Trophoblast cell (in vitro differentiated cells and primary cell): ENCODE measurements around the gene KIF26B.

ENCODE experiments used
- DNase-seq, 2 donors: peaks; one replicate each; pipeline ENCODE4 v3.0.0-alpha.2; 2016
- H2AFZ ChIP-seq: 2 replicates; pipeline ENCODE4 v1.6.1; 2013; ENCODE audit warnings: low read length, moderate library complexity, mild to moderate bottlenecking; ENCODE audit not compliant: insufficient read depth, poor library complexity
- H2AK5ac ChIP-seq: 2 replicates; pipeline ENCODE4 v1.6.1; 2013; ENCODE audit warnings: mild to moderate bottlenecking, low read length
- H2BK120ac ChIP-seq: 2 replicates; pipeline ENCODE4 v1.6.1; 2013; ENCODE audit warnings: low read length, mild to moderate bottlenecking, moderate library complexity; ENCODE audit not compliant: insufficient read depth, poor library complexity
- H2BK12ac ChIP-seq: 2 replicates; pipeline ENCODE4 v1.6.1; 2013; ENCODE audit warnings: mild to moderate bottlenecking, low read length, moderate library complexity
- H2BK5ac ChIP-seq: 2 replicates; pipeline ENCODE4 v1.6.1; 2013; ENCODE audit warnings: low read length, low read depth, moderate library complexity, mild to moderate bottlenecking; ENCODE audit not compliant: poor library complexity
- H3K14ac ChIP-seq: 2 replicates; pipeline ENCODE4 v1.6.1; 2013; ENCODE audit warnings: mild to moderate bottlenecking, low read length
- H3K18ac ChIP-seq: 2 replicates; pipeline ENCODE4 v1.6.1; 2013; ENCODE audit warnings: mild to moderate bottlenecking, low read length
- H3K23ac ChIP-seq: 2 replicates; pipeline ENCODE4 v1.6.1; 2013; ENCODE audit warnings: low read length
- H3K27ac ChIP-seq: 2 replicates; pipeline ENCODE4 v1.5.1; 2013; ENCODE audit warnings: low read depth, mild to moderate bottlenecking, inconsistent platforms, low read length, moderate library complexity
- H3K27me3 ChIP-seq: 2 replicates; pipeline ENCODE4 v1.6.1; 2013; ENCODE audit warnings: inconsistent platforms, mild to moderate bottlenecking, low read length, moderate library complexity; ENCODE audit not compliant: insufficient read depth
- H3K36me3 ChIP-seq, 2 experiments: 1 replicate in 1 of 2; 2 replicates in 1 of 2; pipeline ENCODE4 v1.6.1; 2013; ENCODE audit warnings: low read length in 2 of 2, mild to moderate bottlenecking in 2 of 2, moderate library complexity in 1 of 2; ENCODE audit not compliant: insufficient read depth in 2 of 2, control insufficient read depth in 1 of 2
- H3K4ac ChIP-seq: 2 replicates; pipeline ENCODE4 v1.6.1; 2013; ENCODE audit warnings: low read depth, mild to moderate bottlenecking, low read length, moderate library complexity
- H3K4me1 ChIP-seq, 2 experiments: 1 replicate in 1 of 2; 2 replicates in 1 of 2; pipeline ENCODE4 v1.6.1; 2013; ENCODE audit warnings: low read length in 2 of 2, mild to moderate bottlenecking in 2 of 2, moderate library complexity in 1 of 2; ENCODE audit not compliant: insufficient read depth in 2 of 2, control insufficient read depth in 1 of 2
- H3K4me2 ChIP-seq: 2 replicates; pipeline ENCODE4 v1.6.1; 2013; ENCODE audit warnings: inconsistent platforms, mild to moderate bottlenecking, low read length, moderate library complexity
- H3K4me3 ChIP-seq: 2 replicates; pipeline ENCODE4 v1.5.1; 2013; ENCODE audit warnings: mild to moderate bottlenecking, low read depth, low read length, inconsistent platforms
- H3K79me1 ChIP-seq: one replicate; pipeline ENCODE4 v1.6.1; 2013; ENCODE audit warnings: low read length
- H3K79me2 ChIP-seq: 2 replicates; pipeline ENCODE4 v1.6.1; 2013; ENCODE audit warnings: low read length, mild to moderate bottlenecking; ENCODE audit not compliant: control insufficient read depth, insufficient read depth, poor library complexity
- H3K9ac ChIP-seq: 2 replicates; pipeline ENCODE4 v1.6.1; 2013; ENCODE audit warnings: mild to moderate bottlenecking, low read length
- H3K9me3 ChIP-seq: 2 replicates; pipeline ENCODE4 v1.6.1; 2013; ENCODE audit warnings: low read depth, mild to moderate bottlenecking, control low read depth, inconsistent platforms, low read length; ENCODE audit not compliant: insufficient read depth
- H4K12ac ChIP-seq: 2 replicates; pipeline ENCODE4 v1.6.1; 2013; ENCODE audit warnings: low read depth, mild to moderate bottlenecking, low read length, moderate library complexity
- H4K8ac ChIP-seq: 2 replicates; pipeline ENCODE4 v1.6.1; 2013; ENCODE audit warnings: low read depth, mild to moderate bottlenecking, low read length, moderate library complexity
- H4K91ac ChIP-seq: one replicate; pipeline ENCODE4 v1.6.1; 2013; ENCODE audit warnings: low read depth, mild to moderate bottlenecking, low read length, moderate library complexity
- WGBS: extraction: QIAGEN DNeasy Blood & Tissue Kit; methylation state at CpG from one replicate; pipeline ENCODE4 v1.1.7; 2013; ENCODE audit warnings: missing lambda C conversion rate; ENCODE audit not compliant: insufficient read length, insufficient coverage; ENCODE audit errors: extremely low coverage; 5-methylcytosine and 5-hydroxymethylcytosine counted together

KIF26B gene

GRCh38 chr1:245654460-245655050 lies 499.8 kb downstream of the KIF26B start:
- no CpG with 5 or more reads among the region's 9 CpGs for WGBS
- Histone ChIP-seq H2AFZ (no peak overlapping the region), H4K91ac (no peak overlapping the region)

GRCh38 chr1:245656189-245656717 lies 501.5 kb downstream of the KIF26B start:
- no peak overlapping the region for H3K4ac ChIP-seq
- no peak for DNase-seq
- no peak overlapping the region for H3K9ac ChIP-seq
- H3K36me3 ChIP-seq = peaks cover 3 to 8% of the 10 kb centered on the region in 2 experiments
- no peaks in the 10 kb centered on the region for H3K79me1 ChIP-seq
- no peaks in the 10 kb centered on the region for H3K79me2 ChIP-seq
- no peak overlapping the region for H2AFZ ChIP-seq
- H2BK5ac ChIP-seq = no peak overlapping the region
- H3K9me3 ChIP-seq = peaks cover 4% of the 10 kb centered on the region
- peaks cover 9 to 14% of the 10 kb centered on the region in 2 experiments for H3K4me1 ChIP-seq
- H2BK120ac ChIP-seq = no peak overlapping the region
- no peak overlapping the region for H2BK12ac ChIP-seq
- H3K14ac ChIP-seq = no peak overlapping the region
- no peaks in the 10 kb centered on the region for H3K27me3 ChIP-seq
- no peak overlapping the region for H3K27ac ChIP-seq
- H4K91ac ChIP-seq = no peak overlapping the region
- H4K12ac ChIP-seq = no peak overlapping the region
- no CpG with 5 or more reads among the region's 11 CpGs for WGBS
- no peak overlapping the region for H3K23ac ChIP-seq
- no peak overlapping the region for H4K8ac ChIP-seq
- no peak overlapping the region for H3K4me2 ChIP-seq
- no peak overlapping the region for H3K18ac ChIP-seq
- H2AK5ac ChIP-seq = no peak overlapping the region
- no peak overlapping the region for H3K4me3 ChIP-seq

More at GRCh38 chr1:245654460-245655050, 499.8 kb downstream of the KIF26B start:
- Histone ChIP-seq H2BK12ac (no peak overlapping the region), H3K9ac (no peak overlapping the region), H2AK5ac (no peak overlapping the region), H3K14ac (no peak overlapping the region), H3K4ac (no peak overlapping the region), H3K18ac (no peak overlapping the region), H3K9me3 (peaks cover 6% of the 10 kb centered on the region), H3K79me2 (no peaks in the 10 kb centered on the region), H3K4me2 (no peak overlapping the region), H4K12ac (peak overlapping the region; percentile 64), H4K8ac (no peak overlapping the region), H2BK5ac (peak overlapping the region; percentile 34), H3K4me3 (no peak overlapping the region), H3K27ac (peak overlapping the region; percentile 50), H3K36me3 (peaks cover 5 to 21% of the 10 kb centered on the region in 2 experiments), H3K4me1 (peaks cover 9 to 14% of the 10 kb centered on the region in 2 experiments), H2BK120ac (peak overlapping the region; percentile 8), H3K27me3 (no peaks in the 10 kb centered on the region), H3K23ac (no peak overlapping the region), H3K79me1 (no peaks in the 10 kb centered on the region)
- peak; percentile 94 to 96 for DNase-seq

GRCh38 chr1:245657371-245657770 lies 502.6 kb downstream of the KIF26B start:
- H3K79me2 ChIP-seq = no peaks in the 10 kb centered on the region
- no peak overlapping the region for H4K8ac ChIP-seq
- H2AFZ ChIP-seq = no peak overlapping the region
- no peak overlapping the region for H3K23ac ChIP-seq
- H3K9me3 ChIP-seq = no peaks in the 10 kb centered on the region
- H3K9ac ChIP-seq = no peak overlapping the region
- H3K27ac ChIP-seq = no peak overlapping the region
- H3K4me3 ChIP-seq = no peak overlapping the region
- no peaks in the 10 kb centered on the region for H3K27me3 ChIP-seq
- no peak overlapping the region for H2BK120ac ChIP-seq
- WGBS = no CpG with 5 or more reads among the region's 6 CpGs
- H3K4me2 ChIP-seq = no peak overlapping the region
- peaks cover 0 to 5% of the 10 kb centered on the region in 2 experiments for H3K36me3 ChIP-seq
- no peak overlapping the region for H4K12ac ChIP-seq
- H2BK12ac ChIP-seq = no peak overlapping the region
- H3K18ac ChIP-seq = no peak overlapping the region
- H3K4me1 ChIP-seq = peaks cover 9 to 14% of the 10 kb centered on the region in 2 experiments
- H2BK5ac ChIP-seq = no peak overlapping the region
- no peaks in the 10 kb centered on the region for H3K79me1 ChIP-seq
- no peak overlapping the region for H3K14ac ChIP-seq
- no peak overlapping the region for H4K91ac ChIP-seq
- no peak overlapping the region for H3K4ac ChIP-seq
- no peak overlapping the region for H2AK5ac ChIP-seq
- DNase-seq = no peak

- H3K36me3 ChIP-seq = peaks cover 0 to 2% of the 10 kb centered on the region in 2 experiments
- H3K9me3 ChIP-seq = no peaks in the 10 kb centered on the region
- H4K12ac ChIP-seq = no peak overlapping the region
- no peak overlapping the region for H3K23ac ChIP-seq
- no peak overlapping the region for H3K4me3 ChIP-seq
- no peaks in the 10 kb centered on the region for H3K79me1 ChIP-seq
- no peak overlapping the region for H3K18ac ChIP-seq
- no peak overlapping the region for H2AFZ ChIP-seq
- no peaks in the 10 kb centered on the region for H3K4me1 ChIP-seq
- no peak overlapping the region for H4K8ac ChIP-seq
- no peak overlapping the region for H3K14ac ChIP-seq
- H3K27ac ChIP-seq = no peak overlapping the region
- no peak overlapping the region for H3K4me2 ChIP-seq
- no peaks in the 10 kb centered on the region for H3K27me3 ChIP-seq
- H2BK5ac ChIP-seq = no peak overlapping the region
- DNase-seq = no peak
- H3K9ac ChIP-seq = no peak overlapping the region
- no CpG with 5 or more reads among the region's 3 CpGs for WGBS
- no peak overlapping the region for H2BK12ac ChIP-seq
- H3K4ac ChIP-seq = no peak overlapping the region
- H3K79me2 ChIP-seq = no peaks in the 10 kb centered on the region
- no peak overlapping the region for H2BK120ac ChIP-seq
- H4K91ac ChIP-seq = no peak overlapping the region
- H2AK5ac ChIP-seq = no peak overlapping the region
These were observed 508.6 kb downstream of the KIF26B start for GRCh38 chr1:245663373-245663772.
